HFF-Myc (cell line): ENCODE results near the gene POFUT2.

Experiments
- DNase-seq: peaks from one replicate; pipeline ENCODE4 v3.0.0-alpha.2; 2011; ENCODE audit warnings: low read depth; ENCODE audit errors: extremely low read depth
- H3K4me3 ChIP-seq: replicated peaks from 2 replicates; pipeline ENCODE4 v1.5.1; 2011; ENCODE audit warnings: low read depth, mild to moderate bottlenecking, control low read depth, low read length
- TF ChIP-seq, protein P1 (sequence below): IDR thresholded peaks from 2 replicates; pipeline ENCODE4 v1.5.1; 2012; ENCODE audit warnings: mild to moderate bottlenecking, low read depth, low read length, control low read depth; ENCODE audit errors: missing control alignments

The POFUT2 gene

GRCh38 chr21:45296638-45297037, 8.9 kb upstream of the POFUT2 start:
- DNase-seq = no peak
- TF ChIP-seq, protein P1, sequence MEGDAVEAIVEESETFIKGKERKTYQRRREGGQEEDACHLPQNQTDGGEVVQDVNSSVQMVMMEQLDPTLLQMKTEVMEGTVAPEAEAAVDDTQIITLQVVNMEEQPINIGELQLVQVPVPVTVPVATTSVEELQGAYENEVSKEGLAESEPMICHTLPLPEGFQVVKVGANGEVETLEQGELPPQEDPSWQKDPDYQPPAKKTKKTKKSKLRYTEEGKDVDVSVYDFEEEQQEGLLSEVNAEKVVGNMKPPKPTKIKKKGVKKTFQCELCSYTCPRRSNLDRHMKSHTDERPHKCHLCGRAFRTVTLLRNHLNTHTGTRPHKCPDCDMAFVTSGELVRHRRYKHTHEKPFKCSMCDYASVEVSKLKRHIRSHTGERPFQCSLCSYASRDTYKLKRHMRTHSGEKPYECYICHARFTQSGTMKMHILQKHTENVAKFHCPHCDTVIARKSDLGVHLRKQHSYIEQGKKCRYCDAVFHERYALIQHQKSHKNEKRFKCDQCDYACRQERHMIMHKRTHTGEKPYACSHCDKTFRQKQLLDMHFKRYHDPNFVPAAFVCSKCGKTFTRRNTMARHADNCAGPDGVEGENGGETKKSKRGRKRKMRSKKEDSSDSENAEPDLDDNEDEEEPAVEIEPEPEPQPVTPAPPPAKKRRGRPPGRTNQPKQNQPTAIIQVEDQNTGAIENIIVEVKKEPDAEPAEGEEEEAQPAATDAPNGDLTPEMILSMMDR = no peak
- no peak overlapping the region for H3K4me3 ChIP-seq

- no peak overlapping the region for H3K4me3 ChIP-seq
- no peak for DNase-seq
- TF ChIP-seq, protein P1 = no peak
These were observed 8.1 kb upstream of the POFUT2 start for GRCh38 chr21:45295576-45296365.

DNA sequence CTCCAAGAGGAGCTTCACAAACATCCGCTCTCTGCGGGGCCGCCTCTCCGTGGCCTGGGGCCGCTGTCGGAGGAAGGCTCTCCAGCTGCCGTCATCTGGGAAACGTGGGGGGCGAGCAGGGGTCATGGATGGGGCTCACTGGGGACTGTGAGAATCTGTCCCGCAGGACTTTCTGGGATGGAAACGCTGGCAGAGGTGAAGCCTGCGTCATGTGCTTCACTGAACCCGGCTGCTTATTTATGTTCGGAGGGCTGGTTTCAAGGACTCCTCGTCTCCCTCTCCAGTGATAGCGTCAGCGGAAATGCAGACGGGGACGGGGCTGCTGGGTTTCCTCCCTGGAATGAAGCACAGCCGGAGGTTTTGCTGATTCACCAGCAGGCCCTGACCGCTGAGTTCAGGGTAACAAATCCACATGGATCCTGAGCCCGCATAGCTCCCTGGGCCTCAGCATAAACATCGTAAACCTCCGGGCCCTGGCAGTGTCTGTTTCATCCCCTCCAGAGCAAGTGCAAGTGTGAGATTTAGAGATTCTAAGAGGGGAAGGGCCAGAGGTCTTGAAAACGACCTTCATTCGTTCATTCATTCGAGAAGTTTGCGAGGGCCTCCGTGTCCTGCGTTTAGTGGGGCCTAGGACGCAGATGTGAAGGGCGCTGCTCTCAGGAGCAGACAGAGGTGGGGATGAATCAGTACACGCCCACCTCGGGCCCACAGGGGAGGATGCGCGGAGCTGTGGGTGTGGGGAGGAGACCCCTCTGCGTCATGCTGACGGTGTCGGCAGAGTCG, 7.0 kb upstream of the POFUT2 start:
- TF ChIP-seq, protein P1 = no peak
- peak overlapping the region; percentile 13 for H3K4me3 ChIP-seq
- DNase-seq = peak; percentile 88

GRCh38 chr21:45293726-45294401, 6.2 kb upstream of the POFUT2 start:
- DNase-seq = no peak
- peak overlapping the region; percentile 13 for H3K4me3 ChIP-seq
- TF ChIP-seq, protein P1 = no peak

GRCh38 chr21:45293220-45293725, 5.6 kb upstream of the POFUT2 start:
- TF ChIP-seq, protein P1 = no peak
- no peak overlapping the region for H3K4me3 ChIP-seq
- no peak for DNase-seq

DNA sequence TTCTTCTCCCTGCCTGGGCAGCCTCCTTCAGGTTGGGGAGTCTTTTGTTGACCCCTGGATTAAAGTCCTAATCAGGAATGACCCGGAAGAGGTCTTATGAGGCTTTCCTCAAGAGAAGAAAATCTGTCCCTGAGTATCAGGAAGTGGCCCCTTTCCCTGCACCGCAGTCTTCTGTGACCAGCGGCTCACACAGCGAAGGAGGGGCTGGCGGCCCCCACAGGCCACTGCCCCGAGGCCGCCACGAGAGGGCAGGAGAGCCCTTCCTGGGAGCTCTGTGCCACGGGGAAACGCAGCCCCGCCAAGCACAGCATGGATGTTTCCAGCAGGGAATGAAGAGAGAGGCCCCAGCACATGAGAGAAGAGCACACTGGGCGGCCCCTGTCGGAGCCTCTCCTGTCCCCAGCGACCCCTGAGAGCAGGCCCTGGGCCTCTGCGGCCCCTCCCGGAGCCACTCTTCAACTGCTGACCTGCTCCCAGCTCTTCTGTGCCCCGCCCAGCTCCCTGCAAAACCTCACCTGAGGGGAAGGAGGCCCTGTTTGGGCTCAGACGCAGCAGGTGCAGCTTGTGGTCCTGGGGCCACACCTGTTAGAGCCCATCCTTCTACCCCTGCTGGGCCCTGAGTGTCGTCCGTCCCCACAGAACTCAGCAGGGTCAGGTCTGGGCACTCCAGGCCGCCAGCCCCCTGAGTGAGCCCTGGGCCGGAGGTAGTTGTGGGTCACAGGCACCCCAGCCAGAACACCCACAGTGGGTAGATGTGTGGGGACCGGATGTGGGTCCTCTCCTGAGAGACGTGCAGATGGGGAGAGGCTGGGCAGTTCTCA, 4.9 kb upstream of the POFUT2 start:
- TF ChIP-seq, protein P1 = peak; percentile 97
- no peak overlapping the region for H3K4me3 ChIP-seq
- DNase-seq = peak; percentile 66
